ENCODE data around the gene AGPS. TPM values are rescaled to one million over a fixed set of nuclear protein-coding genes. Genes with fewer than 3 reads are reported as not detected.

Gene AGPS
- total RNA-seq, 2 experiments from 2014 or later: 2.1 to 9.6 TPM

GRCh38 chr2:177466337-177467195, 74.0 kb downstream of the AGPS start:
- DNase-seq (ENCODE audit: low spot score): no peak
- BruUV-seq (replicated peaks): no TSS peak
- Histone ChIP-seq H3K9me3 (ENCODE audit: low read length) (no peaks in the 10 kb centered on the region), H3K4me2 (ENCODE audit: low read length) (no peak overlapping the region), H2AFZ (ENCODE audit: low read length) (no peak overlapping the region), H3K36me3 (ENCODE audit: insufficient read depth, low read length) (no peaks in the 10 kb centered on the region), H3K4me1 (ENCODE audit: insufficient read depth, low read length, poor library complexity, severe bottlenecking) (no peaks in the 10 kb centered on the region), H3K9me2 (ENCODE audit: insufficient read depth, low read length) (no peaks in the 10 kb centered on the region), H3K27ac (ENCODE audit: low read depth, low read length, poor library complexity, severe bottlenecking) (no peak overlapping the region), H4K20me1 (ENCODE audit: insufficient read depth, low read length) (no peaks in the 10 kb centered on the region), H3K4me3 (ENCODE audit: low read depth, low read length, poor library complexity, severe bottlenecking) (no peak overlapping the region), H3K79me2 (ENCODE audit: insufficient read depth, low read depth, low read length) (no peaks in the 10 kb centered on the region)
- intact Hi-C loops (cut with micrococcal nuclease; ENCODE audit: unreplicated experiment): no loop called here
- CTCF ChIA-PET (ENCODE audit: unreplicated experiment): no interaction called here
- POLR2A ChIA-PET: interaction anchor here (0.6 kb wide), 1 partner anchor 184 kb away, joined by 3 read pairs; no protein-coding TSS in a partner anchor
- no peak for TF ChIP-seq CTCF (conservative IDR thresholded peaks at IDR 0.05; ENCODE audit: low read length)

- TF ChIP-seq EZH2phosphoT487 (IDR thresholded peaks at IDR 0.05; ENCODE audit: borderline replicate concordance, low read depth, low read length) (no peak), CTCF (conservative IDR thresholded peaks at IDR 0.05; ENCODE audit: low read length) (no peak)
- BruUV-seq (replicated peaks): no TSS peak
- ChIA-PET CTCF (ENCODE audit: unreplicated experiment) (no interaction called here), POLR2A (interaction anchor here (0.7 kb wide), 1 partner anchor 86 kb away, joined by 3 read pairs; no protein-coding TSS in a partner anchor)
- no peaks in the 10 kb centered on the region for H3K4me1 ChIP-seq (ENCODE audit: insufficient read depth, low read length, poor library complexity, severe bottlenecking)
- H3K9me3 ChIP-seq (ENCODE audit: low read length): no peaks in the 10 kb centered on the region
- H3K9me2 ChIP-seq (ENCODE audit: insufficient read depth, low read length): no peaks in the 10 kb centered on the region
- H4K20me1 ChIP-seq (ENCODE audit: insufficient read depth, low read length): no peaks in the 10 kb centered on the region
- DNase-seq (ENCODE audit: low spot score): no peak
- H3K4me3 ChIP-seq (ENCODE audit: low read depth, low read length, poor library complexity, severe bottlenecking): no peak overlapping the region
- H2AFZ ChIP-seq (ENCODE audit: low read length): no peak overlapping the region
- H3K27ac ChIP-seq (ENCODE audit: low read depth, low read length, poor library complexity, severe bottlenecking): no peak overlapping the region
- no peaks in the 10 kb centered on the region for H3K79me2 ChIP-seq (ENCODE audit: insufficient read depth, low read depth, low read length)
- no peaks in the 10 kb centered on the region for H3K36me3 ChIP-seq (ENCODE audit: insufficient read depth, low read length)
- H3K4me2 ChIP-seq (ENCODE audit: low read length): no peak overlapping the region
- intact Hi-C loops (cut with micrococcal nuclease; ENCODE audit: unreplicated experiment): no loop called here
Observed at GRCh38 chr2:177467646-177468045, 75.1 kb downstream of the AGPS start.

- no peaks in the 10 kb centered on the region for H3K36me3 ChIP-seq (ENCODE audit: insufficient read depth, low read length)
- TF ChIP-seq EZH2phosphoT487 (IDR thresholded peaks at IDR 0.05; ENCODE audit: borderline replicate concordance, low read depth, low read length): no peak
- no peak for TF ChIP-seq CTCF (conservative IDR thresholded peaks at IDR 0.05; ENCODE audit: low read length)
- H3K27ac ChIP-seq (ENCODE audit: low read depth, low read length, poor library complexity, severe bottlenecking): no peak overlapping the region
- BruUV-seq (replicated peaks): no TSS peak
- H3K9me3 ChIP-seq (ENCODE audit: low read length): no peaks in the 10 kb centered on the region
- H2AFZ ChIP-seq (ENCODE audit: low read length): no peak overlapping the region
- no peaks in the 10 kb centered on the region for H3K9me2 ChIP-seq (ENCODE audit: insufficient read depth, low read length)
- intact Hi-C loops (cut with micrococcal nuclease; ENCODE audit: unreplicated experiment): no loop called here
- DNase-seq (ENCODE audit: low spot score): no peak
- H3K4me2 ChIP-seq (ENCODE audit: low read length): no peak overlapping the region
- H3K4me3 ChIP-seq (ENCODE audit: low read depth, low read length, poor library complexity, severe bottlenecking): no peak overlapping the region
- H3K79me2 ChIP-seq (ENCODE audit: insufficient read depth, low read depth, low read length): no peaks in the 10 kb centered on the region
- ChIA-PET CTCF (ENCODE audit: unreplicated experiment) (no interaction called here), POLR2A (no interaction called here)
- H3K4me1 ChIP-seq (ENCODE audit: insufficient read depth, low read length, poor library complexity, severe bottlenecking): no peaks in the 10 kb centered on the region
- H4K20me1 ChIP-seq (ENCODE audit: insufficient read depth, low read length): no peaks in the 10 kb centered on the region
Observed at GRCh38 chr2:177471990-177472389, 79.4 kb downstream of the AGPS start.
